HG03108 (cell line): Measurements from ENCODE around the gene EPN3.

ENCODE experiments used
- ATAC-seq: cut with Tn5 transposase; IDR thresholded peaks from one replicate; pipeline ENCODE4 v1.9.1; 2021; ENCODE audit warnings: moderate library complexity; ENCODE audit not compliant: unreplicated experiment

The EPN3 gene

DNA sequence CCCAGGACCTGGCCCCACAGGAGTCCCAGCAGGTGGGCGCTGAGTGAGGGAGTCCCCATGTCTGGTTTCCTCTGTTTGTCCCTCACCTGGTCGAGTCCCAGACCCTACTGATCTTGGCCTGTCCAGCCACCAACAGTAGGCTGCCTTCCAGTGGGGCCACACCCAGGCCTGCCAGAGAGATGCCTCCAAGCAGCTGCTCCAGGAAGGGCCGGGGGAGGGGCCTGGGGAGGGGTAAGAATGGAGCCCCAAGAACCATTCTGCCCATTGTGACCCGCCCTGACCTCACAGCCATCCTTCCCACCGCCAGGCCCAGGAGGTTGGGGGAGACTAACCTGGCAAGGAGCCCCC, 15.2 kb downstream of the EPN3 start:
- ATAC-seq, result no peak

DNA sequence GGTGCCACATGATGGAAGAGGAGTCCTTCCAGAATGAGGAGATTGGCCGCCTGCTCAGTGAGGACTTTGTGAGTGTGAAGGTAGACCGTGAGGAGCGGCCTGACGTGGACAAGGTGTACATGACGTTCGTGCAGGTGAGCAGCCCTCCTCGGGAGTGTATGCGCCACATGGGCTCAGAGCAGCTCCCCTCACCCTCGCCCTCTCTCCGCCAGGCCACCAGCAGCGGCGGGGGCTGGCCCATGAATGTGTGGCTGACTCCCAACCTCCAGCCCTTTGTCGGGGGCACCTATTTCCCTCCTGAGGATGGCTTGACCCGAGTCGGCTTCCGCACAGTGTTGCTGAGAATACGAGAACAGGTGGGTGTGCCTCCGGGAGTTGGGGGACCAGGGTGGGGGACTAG, 16.3 kb downstream of the EPN3 start:
- ATAC-seq, result no peak

DNA sequence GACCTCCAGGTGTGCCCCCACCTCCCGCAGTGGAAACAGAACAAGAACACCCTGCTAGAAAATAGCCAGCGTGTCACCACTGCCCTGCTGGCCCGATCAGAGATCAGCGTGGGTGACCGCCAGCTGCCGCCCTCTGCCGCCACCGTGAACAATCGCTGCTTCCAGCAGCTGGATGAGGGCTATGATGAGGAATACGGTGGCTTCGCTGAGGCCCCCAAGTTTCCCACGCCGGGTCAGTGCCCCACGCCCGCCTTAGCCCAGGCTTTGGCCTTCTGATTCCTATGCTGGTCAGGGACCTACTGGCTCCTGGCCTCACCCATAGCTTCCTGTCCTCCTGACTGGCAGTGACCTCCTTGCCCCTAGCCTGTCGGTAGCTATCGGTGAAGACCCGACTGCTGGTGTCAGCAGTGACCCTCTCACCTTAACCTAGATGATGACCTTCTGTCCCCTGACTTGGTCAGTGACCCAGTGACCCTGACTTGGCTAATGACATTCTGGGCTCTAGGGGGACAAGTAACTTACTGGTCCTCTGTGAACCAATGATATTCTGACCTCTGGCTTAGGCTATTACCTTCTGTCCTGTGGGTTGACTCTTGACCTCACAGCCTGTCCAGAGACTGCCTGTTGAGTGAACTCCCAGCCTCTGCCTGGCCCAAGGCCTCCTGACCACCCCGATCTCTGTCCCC, 16.9 kb downstream of the EPN3 start:
- no peak for ATAC-seq

DNA sequence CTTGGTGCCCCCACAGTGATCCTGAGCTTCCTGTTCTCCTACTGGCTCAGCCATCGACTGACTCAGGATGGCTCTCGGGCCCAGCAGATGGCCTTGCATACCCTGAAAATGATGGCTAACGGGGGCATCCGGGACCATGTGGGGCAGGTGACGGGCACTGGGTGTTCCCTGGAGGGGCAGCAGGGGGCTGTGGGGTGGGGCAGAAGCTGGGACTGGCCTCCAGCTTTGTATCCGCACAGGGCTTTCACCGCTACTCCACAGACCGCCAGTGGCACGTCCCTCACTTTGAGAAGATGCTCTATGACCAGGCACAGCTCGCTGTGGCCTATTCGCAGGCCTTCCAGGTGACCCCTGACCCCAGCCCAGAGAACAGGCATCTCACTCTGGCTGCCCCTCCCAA, 17.4 kb downstream of the EPN3 start:
- no peak for ATAC-seq

DNA sequence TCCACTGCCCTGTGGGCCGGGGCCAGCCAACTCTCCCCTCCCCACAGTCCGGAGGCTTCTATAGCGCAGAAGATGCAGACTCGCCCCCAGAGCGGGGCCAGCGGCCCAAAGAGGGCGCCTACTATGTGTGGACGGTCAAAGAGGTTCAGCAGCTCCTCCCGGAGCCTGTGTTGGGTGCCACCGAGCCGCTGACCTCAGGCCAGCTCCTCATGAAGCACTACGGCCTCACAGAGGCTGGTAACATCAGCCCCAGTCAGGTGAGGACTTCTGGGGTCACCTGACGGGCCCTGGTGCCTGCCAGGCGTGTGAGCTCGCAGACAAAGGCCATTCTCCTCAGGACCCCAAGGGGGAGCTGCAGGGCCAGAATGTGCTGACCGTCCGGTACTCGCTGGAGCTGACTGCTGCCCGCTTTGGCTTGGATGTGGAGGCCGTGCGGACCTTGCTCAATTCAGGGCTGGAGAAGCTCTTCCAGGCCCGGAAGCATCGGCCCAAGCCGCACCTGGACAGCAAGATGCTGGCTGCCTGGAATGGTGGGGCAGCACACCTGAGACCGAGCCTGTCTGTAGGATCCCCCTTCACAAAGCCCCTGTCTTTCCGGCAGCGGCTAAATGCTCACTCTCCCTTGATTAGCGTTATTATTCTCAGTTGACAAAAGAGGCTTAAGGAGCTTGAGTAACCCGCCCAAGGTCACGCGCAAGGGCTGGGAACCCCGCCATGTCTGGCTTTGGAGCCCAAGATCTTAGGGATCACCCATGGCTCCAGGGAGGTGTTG, 18.3 kb downstream of the EPN3 start:
- no peak for ATAC-seq

DNA sequence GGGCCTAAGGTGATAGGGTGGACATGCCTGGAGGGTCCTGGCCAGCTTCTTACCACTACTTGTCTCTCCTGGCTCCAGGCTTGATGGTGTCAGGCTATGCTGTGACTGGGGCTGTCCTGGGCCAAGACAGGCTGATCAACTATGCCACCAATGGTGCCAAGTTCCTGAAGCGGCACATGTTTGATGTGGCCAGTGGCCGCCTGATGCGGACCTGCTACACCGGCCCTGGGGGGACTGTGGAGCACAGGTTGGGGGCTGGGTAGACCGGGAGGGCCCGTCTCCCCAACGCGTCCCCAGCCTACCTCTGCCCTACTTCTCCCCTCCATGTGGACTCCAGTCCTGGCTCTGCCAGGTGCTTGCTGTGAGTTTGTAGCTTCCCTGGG, 18.9 kb downstream of the EPN3 start:
- no peak for ATAC-seq

DNA sequence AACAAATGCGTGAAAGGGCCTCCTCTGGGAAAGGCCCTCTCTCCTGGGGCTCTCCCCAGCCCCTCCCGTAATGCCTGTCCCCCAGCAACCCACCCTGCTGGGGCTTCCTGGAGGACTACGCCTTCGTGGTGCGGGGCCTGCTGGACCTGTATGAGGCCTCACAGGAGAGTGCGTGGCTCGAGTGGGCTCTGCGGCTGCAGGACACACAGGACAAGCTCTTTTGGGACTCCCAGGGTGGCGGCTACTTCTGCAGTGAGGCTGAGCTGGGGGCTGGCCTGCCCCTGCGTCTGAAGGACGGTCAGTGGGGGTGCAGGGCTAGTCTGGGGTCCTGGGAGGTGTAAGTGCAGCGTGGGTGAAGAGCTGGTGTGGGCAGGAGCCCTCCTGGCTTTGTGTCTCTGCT, 19.3 kb downstream of the EPN3 start:
- no peak for ATAC-seq

DNA sequence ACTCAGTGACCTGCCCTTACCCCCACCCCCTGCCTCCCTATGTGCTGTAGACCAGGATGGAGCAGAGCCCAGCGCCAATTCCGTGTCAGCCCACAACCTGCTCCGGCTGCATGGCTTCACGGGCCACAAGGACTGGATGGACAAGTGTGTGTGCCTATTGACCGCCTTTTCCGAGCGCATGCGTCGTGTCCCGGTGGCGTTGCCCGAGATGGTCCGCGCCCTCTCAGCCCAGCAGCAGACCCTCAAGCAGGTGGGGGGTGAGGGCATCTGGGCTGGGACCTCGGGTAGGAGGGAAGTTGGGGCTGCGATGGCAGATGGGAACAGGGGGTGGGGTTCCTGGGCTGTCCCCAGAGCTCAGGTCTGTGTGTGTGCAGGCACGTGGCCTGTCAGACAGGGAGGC, 21.7 kb downstream of the EPN3 start:
- ATAC-seq, result no peak

DNA sequence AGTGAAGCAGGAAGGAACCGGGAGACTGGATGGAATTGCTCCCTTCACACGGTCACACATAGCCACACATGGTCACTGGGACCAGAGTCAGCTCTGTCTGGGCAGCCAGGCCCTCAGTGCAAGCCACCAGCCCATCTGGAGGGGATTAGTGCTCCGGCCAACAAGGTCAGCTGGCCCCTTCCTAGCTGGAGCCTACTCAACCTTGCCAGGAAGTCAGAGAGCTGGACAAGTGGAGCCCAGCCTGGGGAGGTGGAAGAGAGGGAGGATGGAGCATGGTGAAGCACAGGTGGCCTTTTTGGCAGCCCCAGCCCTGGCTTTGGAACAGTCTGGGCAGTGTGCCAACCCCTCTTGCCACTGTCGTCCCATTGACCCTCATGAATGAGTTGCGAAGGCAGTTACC, 24.3 kb downstream of the EPN3 start:
- no peak for ATAC-seq

DNA sequence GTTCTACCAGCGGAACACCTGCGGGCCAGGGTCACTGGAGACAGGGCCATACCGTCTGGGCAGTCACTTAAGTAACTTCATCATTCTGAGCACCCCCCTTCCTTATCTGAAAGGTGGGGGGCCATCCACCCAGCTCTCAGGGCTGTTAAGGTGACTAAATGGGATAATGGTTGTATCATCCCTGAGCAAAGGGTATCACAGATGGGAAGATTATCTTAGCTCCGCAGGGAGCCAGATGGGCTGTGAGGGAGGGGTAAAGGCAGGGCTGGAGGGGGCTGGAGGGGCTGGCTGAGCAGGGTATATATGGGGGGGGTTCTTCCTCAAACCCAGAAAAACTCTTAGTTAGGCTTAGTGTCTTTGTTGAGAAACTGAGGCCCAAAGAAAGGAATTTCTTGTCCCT, 25.1 kb downstream of the EPN3 start:
- no peak for ATAC-seq

DNA sequence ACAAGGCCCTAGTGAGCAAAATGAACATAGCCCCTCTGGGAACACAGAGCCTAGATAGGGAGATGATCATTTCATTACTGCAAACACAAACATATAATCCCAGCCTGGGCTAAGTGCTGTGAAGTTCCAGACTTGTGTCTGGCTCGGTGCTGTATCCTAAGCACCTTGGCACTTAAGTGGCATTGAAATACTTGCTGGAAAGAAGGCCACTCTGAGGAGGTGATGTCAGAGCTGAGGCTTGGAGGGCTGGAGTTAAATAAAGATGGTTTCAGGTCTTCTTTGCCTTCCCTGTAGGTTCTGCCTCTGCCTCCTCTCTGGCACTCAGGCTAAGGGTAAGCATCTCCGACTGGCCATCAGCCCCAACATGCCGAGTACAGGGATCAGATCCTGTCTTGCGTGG, 25.6 kb downstream of the EPN3 start:
- ATAC-seq, result no peak

DNA sequence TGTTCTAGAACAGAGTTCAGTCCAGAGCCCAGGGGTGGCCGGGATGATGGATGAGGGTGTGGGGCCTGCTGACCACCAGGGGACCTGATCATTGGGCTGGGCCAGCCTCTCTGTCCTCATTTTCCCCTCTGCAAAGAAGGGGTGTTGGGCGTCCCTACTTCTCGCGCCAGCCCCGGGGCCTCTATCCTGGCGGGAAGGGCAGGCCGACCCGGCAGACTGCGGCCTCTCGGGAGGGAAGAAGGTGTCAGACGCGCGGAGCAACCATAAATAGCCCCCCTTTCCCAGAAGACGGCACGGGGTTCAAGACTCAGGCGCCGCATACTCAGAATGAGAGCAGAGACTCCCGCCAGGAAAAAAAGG, 26.0 kb downstream of the EPN3 start:
- no peak for ATAC-seq

DNA sequence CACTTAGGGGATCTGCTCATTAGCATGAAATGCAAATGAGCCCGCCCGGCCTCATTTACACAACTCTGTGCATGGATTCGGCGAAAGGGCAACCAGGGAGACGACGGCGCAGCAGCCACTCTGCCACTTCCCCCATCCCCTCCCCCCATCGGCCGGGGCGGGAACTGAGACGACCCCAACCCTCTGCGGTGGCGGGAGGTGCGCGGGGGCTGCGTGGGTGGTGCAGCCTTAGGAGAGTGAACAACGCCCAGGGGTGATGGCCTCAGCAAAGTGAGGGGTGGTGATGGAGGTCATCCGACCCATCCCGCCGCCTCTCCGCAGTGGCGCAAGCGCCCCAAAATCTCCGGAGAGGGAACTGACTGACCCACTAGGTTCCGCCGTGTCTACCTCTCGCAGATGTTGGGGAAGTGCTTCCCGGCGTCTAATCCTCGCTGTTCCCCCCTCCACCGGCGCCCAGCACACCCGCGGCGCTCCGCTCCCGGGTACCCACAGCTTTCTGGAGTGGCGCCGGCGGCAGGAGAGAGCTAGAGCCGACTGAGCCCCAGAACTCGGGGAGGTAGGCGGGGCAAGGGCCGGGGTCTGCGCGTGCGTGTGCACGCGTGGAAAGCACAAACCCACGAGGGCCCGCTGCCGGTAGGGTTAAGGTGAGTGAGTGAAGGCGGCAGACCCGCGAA, 26.5 kb downstream of the EPN3 start:
- no peak for ATAC-seq

DNA sequence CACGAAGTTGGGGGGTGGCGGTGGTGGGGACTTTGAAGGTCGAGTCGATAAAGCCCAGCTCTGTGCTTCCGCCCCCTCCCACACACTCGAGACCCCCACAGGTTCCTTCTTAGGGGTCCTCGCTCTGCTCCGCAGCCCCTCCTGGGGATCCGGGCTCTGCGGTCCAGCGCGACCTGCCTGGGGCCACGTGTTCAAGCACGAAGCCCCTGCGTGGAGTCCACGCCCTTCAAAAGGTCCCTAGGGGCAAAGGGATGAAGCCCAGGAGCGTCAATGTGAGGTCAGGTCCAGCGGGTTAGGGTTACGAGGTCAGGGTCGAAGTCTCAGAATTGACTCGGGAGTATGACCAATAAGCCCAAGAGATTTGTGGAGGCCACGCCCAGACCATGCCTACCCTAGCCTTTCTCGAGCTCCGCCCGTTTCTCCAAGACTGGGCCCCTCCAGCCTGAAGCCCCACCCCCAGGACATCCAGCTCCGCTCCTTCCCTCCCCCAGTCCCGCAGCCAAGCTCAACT, 27.2 kb downstream of the EPN3 start:
- ATAC-seq, result no peak

DNA sequence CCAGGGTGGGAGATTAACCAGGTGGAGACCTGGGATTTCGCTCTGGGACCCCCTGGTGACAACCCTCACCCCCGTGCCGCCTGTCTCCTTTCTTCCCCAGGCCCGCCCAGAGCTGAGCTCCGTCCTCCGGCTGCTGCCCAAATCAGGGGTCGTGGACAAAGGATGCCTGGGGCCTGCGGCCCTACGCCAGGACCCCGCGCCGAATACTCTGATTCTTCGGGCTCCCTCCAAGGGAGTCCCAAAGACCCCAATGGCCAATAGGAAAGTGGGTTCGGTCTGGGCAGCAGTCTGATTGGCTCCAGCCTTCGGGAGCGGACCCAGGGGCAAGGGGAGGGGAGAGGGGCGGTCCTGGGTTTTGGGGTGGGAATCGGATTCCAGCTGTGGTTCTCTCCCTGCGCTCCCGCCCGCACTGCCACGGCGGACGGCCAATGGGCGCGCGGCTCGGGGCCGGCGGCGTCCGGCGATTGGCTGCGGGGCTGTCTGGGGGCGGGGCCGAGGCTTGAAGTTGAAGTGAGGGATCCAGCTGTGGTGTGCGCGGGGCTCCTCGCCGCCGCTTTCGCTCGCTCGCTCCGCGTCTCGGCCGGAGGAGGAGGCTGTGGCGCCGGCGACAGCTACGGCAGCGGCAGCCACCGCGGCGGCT, 27.8 kb downstream of the EPN3 start, which contains the start of gene CACNA1G:
Gene CACNA1G (plus strand): TSS at position 531 of the 640 bp plus-strand sequence. CDS start 745 bp downstream, outside the sequence.
- peak; percentile 90 for ATAC-seq

DNA sequence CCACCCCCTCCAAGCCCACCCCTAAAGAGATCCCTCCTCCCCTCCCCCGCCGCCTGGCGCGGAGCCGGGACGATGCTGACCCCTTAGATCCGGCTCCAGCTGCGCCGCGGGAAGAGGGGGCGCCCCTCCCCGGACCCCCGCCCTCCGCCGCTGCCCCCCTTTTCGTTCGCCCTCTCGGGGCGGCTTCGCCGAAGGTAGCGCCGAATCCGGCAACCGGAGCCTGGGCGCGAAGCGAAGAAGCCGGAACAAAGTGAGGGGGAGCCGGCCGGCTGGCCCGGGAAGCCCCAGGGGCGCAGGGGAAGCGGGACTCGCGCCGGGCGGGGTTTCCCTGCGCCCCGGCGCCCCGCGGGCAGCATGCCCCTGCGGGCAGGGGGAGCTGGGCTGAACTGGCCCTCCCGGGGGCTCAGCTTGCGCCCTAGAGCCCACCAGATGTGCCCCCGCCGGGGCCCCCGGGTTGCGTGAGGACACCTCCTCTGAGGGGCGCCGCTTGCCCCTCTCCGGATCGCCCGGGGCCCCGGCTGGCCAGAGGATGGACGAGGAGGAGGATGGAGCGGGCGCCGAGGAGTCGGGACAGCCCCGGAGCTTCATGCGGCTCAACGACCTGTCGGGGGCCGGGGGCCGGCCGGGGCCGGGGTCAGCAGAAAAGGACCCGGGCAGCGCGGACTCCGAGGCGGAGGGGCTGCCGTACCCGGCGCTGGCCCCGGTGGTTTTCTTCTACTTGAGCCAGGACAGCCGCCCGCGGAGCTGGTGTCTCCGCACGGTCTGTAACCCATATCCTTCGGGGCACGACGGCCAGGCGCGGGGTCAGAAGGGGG, 28.6 kb downstream of the EPN3 start:
- ATAC-seq, result no peak

DNA sequence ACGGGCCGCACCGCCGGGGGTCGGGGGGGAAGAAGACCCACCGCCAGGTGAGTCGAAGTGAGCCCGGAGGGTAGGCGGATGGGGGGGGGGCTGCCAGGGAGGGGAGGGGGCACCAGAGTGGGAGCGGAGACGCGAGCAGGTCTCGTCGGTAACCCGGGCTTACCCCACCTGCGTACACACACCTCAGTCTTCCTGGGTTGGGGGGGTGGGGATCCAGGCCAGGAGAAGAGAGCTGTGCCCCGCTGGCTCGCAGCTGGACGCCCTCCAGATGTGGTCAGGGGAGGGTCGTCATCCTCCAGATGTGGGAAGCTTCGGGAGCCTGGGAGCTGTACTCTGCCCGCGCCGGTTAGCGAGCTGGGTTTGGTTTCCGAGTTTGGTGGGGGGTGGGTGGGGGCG, 29.2 kb downstream of the EPN3 start:
- ATAC-seq, result no peak

DNA sequence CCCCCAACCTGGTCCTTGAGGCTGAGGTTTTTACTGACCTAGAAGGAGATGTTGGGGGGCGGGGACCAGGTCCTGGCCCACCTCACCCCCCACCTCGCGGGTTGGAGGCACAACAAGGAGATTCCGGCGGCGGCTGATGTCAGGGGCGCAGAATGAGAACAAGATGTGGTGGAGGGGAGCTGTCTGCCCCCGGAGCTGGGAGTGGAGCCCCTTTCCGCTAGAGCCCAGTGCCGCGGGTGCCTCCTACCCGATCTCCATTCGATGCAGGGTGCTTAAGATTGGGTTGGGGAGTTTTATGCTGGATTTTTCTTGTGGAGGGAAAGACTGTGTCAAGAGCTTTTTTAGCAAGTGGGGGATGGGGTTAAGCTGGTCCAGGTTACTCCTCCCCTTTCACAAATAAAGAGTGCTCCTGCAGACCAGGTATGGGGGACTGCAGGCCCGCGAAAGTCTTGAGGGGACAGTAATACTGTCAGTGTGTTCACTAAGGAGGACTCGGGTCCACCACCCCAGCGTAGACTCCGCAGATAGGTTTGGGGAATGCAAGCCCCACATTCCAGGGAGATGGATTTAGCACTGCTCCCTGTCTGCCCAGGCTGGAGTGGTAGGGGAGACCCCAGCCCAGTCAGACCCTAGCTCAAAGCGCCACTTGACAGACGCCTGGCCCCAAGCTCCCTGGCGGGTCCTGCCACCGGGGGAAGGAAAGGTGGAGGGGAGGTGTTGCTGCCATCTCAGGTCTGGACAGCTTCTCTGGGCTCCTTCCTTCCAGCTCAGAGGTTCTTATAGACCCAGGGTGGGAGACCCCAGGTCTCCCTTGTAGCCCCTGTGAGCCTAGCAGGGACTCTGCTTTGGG, 29.9 kb downstream of the EPN3 start:
- no peak for ATAC-seq

DNA sequence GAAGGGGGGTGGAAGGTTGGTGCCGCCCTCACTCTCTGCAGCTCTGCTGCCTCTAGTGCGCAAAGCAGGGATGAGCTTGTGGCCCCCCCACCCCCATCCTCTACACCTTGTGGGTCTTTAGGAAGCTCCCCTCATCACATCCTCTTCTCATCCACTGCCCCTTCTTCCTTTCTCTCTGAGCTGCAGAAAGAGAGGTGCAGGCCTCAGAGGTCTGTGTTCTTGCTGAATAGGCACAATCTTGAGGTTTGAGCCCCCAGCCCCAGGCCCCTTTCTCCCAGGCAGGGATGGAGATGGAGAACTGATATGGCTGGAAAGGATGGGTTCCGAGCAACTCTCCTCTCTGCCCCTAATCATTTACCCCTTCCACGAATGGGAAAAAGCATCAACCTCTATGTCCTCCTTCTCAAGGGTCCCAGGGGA, 30.6 kb downstream of the EPN3 start:
- no peak for ATAC-seq

DNA sequence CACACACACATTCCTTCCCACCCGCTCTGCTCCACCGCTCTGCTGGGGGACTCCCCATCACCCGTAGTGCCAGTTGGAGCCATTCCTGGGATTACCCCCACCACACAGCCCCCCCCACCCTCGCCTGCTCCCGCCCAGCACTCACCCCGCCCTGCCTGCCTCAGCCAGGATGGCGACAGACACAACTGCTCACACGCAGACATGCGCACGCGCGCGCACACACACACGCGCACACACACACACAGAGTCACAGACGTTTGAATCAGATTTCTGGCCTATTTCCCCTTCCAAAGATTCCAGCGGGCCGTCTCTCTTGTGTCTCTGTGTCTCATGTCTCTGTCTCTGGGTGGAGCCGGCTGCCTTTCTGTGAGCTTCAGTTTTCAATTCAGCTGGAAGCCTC, 32.4 kb downstream of the EPN3 start:
- ATAC-seq, result no peak
